Measurements from ENCODE around the gene MRPL48.
"Not testable (repeated sequence)": the region's sequence is repeated elsewhere in the genome, so short reads cannot be mapped to it uniquely, and the experiment has no call there.

Gene MRPL48

GRCh38 chr11:73787643-73788558 lies at the start of gene MRPL48:
Gene MRPL48, plus strand, starts transcription at chr11:73787874. Its CDS starts 98 bp downstream, at chr11:73787972.
- H3K27me3 Mint-ChIP-seq (ENCODE audit: low read depth) = no peaks in the 10 kb centered on the region
- H3K4me1 Mint-ChIP-seq (ENCODE audit: low read depth) = peaks cover 20% of the 10 kb centered on the region
- peak within 1 kb of the TSS; percentile 99 for H3K27ac Mint-ChIP-seq
- H3K36me3 Mint-ChIP-seq (ENCODE audit: low read depth) = peaks cover 2% of the 10 kb centered on the region
- H3K9me3 Mint-ChIP-seq = no peaks in the 10 kb centered on the region
- H3K4me3 Mint-ChIP-seq = peak within 1 kb of the TSS; percentile 99

- H3K4me3 Mint-ChIP-seq = no peak overlapping the region
- H3K4me1 Mint-ChIP-seq (ENCODE audit: low read depth) = no peaks in the 10 kb centered on the region
- H3K27me3 Mint-ChIP-seq (ENCODE audit: low read depth) = no peaks in the 10 kb centered on the region
- H3K36me3 Mint-ChIP-seq (ENCODE audit: low read depth) = no peaks in the 10 kb centered on the region
- H3K27ac Mint-ChIP-seq = no peak overlapping the region
- H3K9me3 Mint-ChIP-seq = no peaks in the 10 kb centered on the region
These were observed 44.6 kb upstream of the MRPL48 start for GRCh38 chr11:73743045-73743444.

GRCh38 chr11:73746701-73747100 lies 41.0 kb upstream of the MRPL48 start:
- H3K27me3 Mint-ChIP-seq (ENCODE audit: low read depth) = no peaks in the 10 kb centered on the region
- peaks cover 2% of the 10 kb centered on the region for H3K36me3 Mint-ChIP-seq (ENCODE audit: low read depth)
- H3K4me3 Mint-ChIP-seq = no peak overlapping the region
- no peaks in the 10 kb centered on the region for H3K9me3 Mint-ChIP-seq
- H3K27ac Mint-ChIP-seq = no peak overlapping the region
- H3K4me1 Mint-ChIP-seq (ENCODE audit: low read depth) = peaks cover 5% of the 10 kb centered on the region

GRCh38 chr11:73747762-73748161 lies 39.9 kb upstream of the MRPL48 start:
- Mint-ChIP-seq H3K36me3 (ENCODE audit: low read depth) (peaks cover 4% of the 10 kb centered on the region), H3K27ac (no peak overlapping the region), H3K9me3 (no peaks in the 10 kb centered on the region), H3K27me3 (ENCODE audit: low read depth) (no peaks in the 10 kb centered on the region), H3K4me1 (ENCODE audit: low read depth) (peaks cover 13% of the 10 kb centered on the region), H3K4me3 (no peak overlapping the region)

- Mint-ChIP-seq H3K9me3 (no peaks in the 10 kb centered on the region), H3K4me1 (ENCODE audit: low read depth) (peaks cover 13% of the 10 kb centered on the region), H3K36me3 (ENCODE audit: low read depth) (peaks cover 4% of the 10 kb centered on the region), H3K4me3 (no peak overlapping the region), H3K27me3 (ENCODE audit: low read depth) (no peaks in the 10 kb centered on the region), H3K27ac (no peak overlapping the region)
These were observed 39.4 kb upstream of the MRPL48 start for GRCh38 chr11:73748300-73748699.

- H3K4me1 Mint-ChIP-seq (ENCODE audit: low read depth) = peaks cover 17% of the 10 kb centered on the region
- no peaks in the 10 kb centered on the region for H3K9me3 Mint-ChIP-seq
- no peaks in the 10 kb centered on the region for H3K27me3 Mint-ChIP-seq (ENCODE audit: low read depth)
- H3K27ac Mint-ChIP-seq = no peak overlapping the region
- peaks cover 8% of the 10 kb centered on the region for H3K36me3 Mint-ChIP-seq (ENCODE audit: low read depth)
- no peak overlapping the region for H3K4me3 Mint-ChIP-seq
These were observed 38.6 kb upstream of the MRPL48 start for GRCh38 chr11:73749118-73749517.

- H3K9me3 Mint-ChIP-seq = no peaks in the 10 kb centered on the region
- H3K36me3 Mint-ChIP-seq (ENCODE audit: low read depth) = peaks cover 8% of the 10 kb centered on the region
- no peak overlapping the region for H3K4me3 Mint-ChIP-seq
- no peaks in the 10 kb centered on the region for H3K27me3 Mint-ChIP-seq (ENCODE audit: low read depth)
- H3K4me1 Mint-ChIP-seq (ENCODE audit: low read depth) = peaks cover 17% of the 10 kb centered on the region
- H3K27ac Mint-ChIP-seq = no peak overlapping the region
These were observed 37.4 kb upstream of the MRPL48 start for GRCh38 chr11:73750228-73750627.

- not testable (repeated sequence) for H3K9me3 Mint-ChIP-seq; H3K4me3 Mint-ChIP-seq; H3K27ac Mint-ChIP-seq; H3K36me3 Mint-ChIP-seq (ENCODE audit: low read depth); H3K27me3 Mint-ChIP-seq (ENCODE audit: low read depth)
- peaks cover 17% of the 10 kb centered on the region for H3K4me1 Mint-ChIP-seq (ENCODE audit: low read depth)
These were observed 36.8 kb upstream of the MRPL48 start for GRCh38 chr11:73750862-73751261.

GRCh38 chr11:73752216-73752867 lies 35.3 kb upstream of the MRPL48 start:
- Mint-ChIP-seq H3K9me3 (no peaks in the 10 kb centered on the region), H3K4me3 (no peak overlapping the region), H3K4me1 (ENCODE audit: low read depth) (peaks cover 17% of the 10 kb centered on the region), H3K27me3 (ENCODE audit: low read depth) (no peaks in the 10 kb centered on the region), H3K27ac (peak overlapping the region; percentile 33), H3K36me3 (ENCODE audit: low read depth) (peaks cover 10% of the 10 kb centered on the region)

GRCh38 chr11:73752903-73753302 lies 34.8 kb upstream of the MRPL48 start:
- Mint-ChIP-seq H3K27ac (no peak overlapping the region), H3K4me3 (no peak overlapping the region), H3K27me3 (ENCODE audit: low read depth) (no peaks in the 10 kb centered on the region), H3K9me3 (no peaks in the 10 kb centered on the region), H3K4me1 (ENCODE audit: low read depth) (peaks cover 19% of the 10 kb centered on the region), H3K36me3 (ENCODE audit: low read depth) (peaks cover 14% of the 10 kb centered on the region)

GRCh38 chr11:73753938-73754337 lies 33.7 kb upstream of the MRPL48 start:
- Mint-ChIP-seq H3K36me3 (ENCODE audit: low read depth) (peaks cover 15% of the 10 kb centered on the region), H3K4me3 (no peak overlapping the region), H3K27ac (no peak overlapping the region), H3K9me3 (no peaks in the 10 kb centered on the region), H3K27me3 (ENCODE audit: low read depth) (no peaks in the 10 kb centered on the region), H3K4me1 (ENCODE audit: low read depth) (peaks cover 26% of the 10 kb centered on the region)

GRCh38 chr11:73755670-73756069 lies 32.0 kb upstream of the MRPL48 start:
- Mint-ChIP-seq H3K27ac (no peak overlapping the region), H3K36me3 (ENCODE audit: low read depth) (peaks cover 16% of the 10 kb centered on the region)

GRCh38 chr11:73757598-73757997 lies 30.1 kb upstream of the MRPL48 start:
- Mint-ChIP-seq H3K4me3 (no peak overlapping the region), H3K27ac (no peak overlapping the region), H3K36me3 (ENCODE audit: low read depth) (peaks cover 12% of the 10 kb centered on the region), H3K4me1 (ENCODE audit: low read depth) (peaks cover 26% of the 10 kb centered on the region), H3K27me3 (ENCODE audit: low read depth) (no peaks in the 10 kb centered on the region), H3K9me3 (no peaks in the 10 kb centered on the region)

More at GRCh38 chr11:73755670-73756069, 32.0 kb upstream of the MRPL48 start:
- Mint-ChIP-seq H3K27me3 (ENCODE audit: low read depth) (no peaks in the 10 kb centered on the region), H3K9me3 (no peaks in the 10 kb centered on the region), H3K4me1 (ENCODE audit: low read depth) (peaks cover 33% of the 10 kb centered on the region), H3K4me3 (no peak overlapping the region)

- Mint-ChIP-seq H3K27ac (no peak overlapping the region), H3K36me3 (ENCODE audit: low read depth) (peaks cover 14% of the 10 kb centered on the region), H3K9me3 (no peaks in the 10 kb centered on the region), H3K4me3 (peak overlapping the region; percentile 96), H3K4me1 (ENCODE audit: low read depth) (peaks cover 29% of the 10 kb centered on the region), H3K27me3 (ENCODE audit: low read depth) (no peaks in the 10 kb centered on the region)
These were observed 29.2 kb upstream of the MRPL48 start for GRCh38 chr11:73758451-73758850.

GRCh38 chr11:73759610-73760134 lies 28.0 kb upstream of the MRPL48 start:
- Mint-ChIP-seq H3K4me1 (ENCODE audit: low read depth) (peaks cover 26% of the 10 kb centered on the region), H3K27me3 (ENCODE audit: low read depth) (no peaks in the 10 kb centered on the region), H3K27ac (peak overlapping the region; percentile 85), H3K9me3 (no peaks in the 10 kb centered on the region), H3K36me3 (ENCODE audit: low read depth) (peaks cover 10% of the 10 kb centered on the region), H3K4me3 (peak overlapping the region; percentile 96)
